HG02970 (cell line): ENCODE results near the gene IL31.
"Not testable (repeated sequence)": the region's sequence is repeated elsewhere in the genome, so short reads cannot be mapped to it uniquely, and the experiment has no call there.

Experiments
- ATAC-seq: cut with Tn5 transposase; IDR thresholded peaks from one replicate; pipeline ENCODE4 v1.9.1; 2021; ENCODE audit warnings: mild to moderate bottlenecking, moderate library complexity, moderate number of reproducible peaks; ENCODE audit not compliant: unreplicated experiment, low FRiP score

The IL31 gene

DNA sequence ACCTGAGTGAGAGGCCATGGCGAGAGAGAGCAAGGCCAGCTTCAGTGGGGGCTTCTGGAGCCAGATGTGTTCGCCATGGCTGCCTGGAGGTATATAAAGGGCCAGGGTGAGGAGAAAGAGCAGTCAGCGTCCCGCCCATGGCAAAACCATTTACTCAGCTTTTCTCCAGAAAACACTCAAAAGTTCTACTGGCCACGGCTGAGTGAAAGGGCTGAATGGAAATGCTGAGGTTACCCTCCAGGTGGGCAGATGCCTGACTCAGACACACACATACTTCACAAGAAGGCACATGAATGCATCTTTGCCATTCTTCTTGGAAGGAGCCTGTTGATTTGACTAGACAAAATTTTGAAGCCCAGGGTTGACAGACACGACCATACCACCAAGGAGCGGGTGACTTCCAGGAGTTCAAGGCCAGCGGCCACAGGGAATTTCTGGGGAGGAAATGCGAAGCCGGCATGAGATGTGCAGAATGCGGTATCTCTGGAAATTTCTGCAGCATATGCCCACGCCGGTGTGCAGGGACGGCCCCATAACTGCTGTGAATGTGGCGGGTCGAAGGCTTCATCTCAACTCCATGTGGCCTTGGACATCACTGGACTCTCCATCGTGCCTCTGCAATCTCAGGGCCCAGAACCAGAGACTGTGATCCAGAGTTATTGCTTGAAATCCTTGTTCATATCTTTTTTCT is at the start of gene IL31:
IL31 (minus strand) TSS at position 67 of the 691 bp plus-strand sequence; CDS start at position 18, 49 bp downstream.
- no peak for ATAC-seq

DNA sequence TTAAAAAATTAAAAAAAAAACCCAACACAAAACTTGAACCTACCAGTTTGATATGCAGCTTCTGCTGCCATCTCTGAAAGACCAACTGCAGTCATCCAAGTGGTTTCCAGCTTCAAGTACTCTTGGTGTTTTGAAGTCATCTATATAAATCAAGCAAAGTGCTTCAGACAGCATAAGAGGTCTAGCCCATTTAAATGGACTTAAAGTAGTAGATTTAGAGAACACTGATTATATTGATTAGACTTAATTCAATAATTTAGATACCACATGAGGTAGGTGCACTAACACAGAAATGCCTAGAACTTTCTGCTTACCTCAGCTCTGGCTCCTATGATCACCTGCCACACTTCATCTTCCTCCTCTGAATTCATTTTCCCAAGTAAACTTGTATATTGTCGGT is 42.4 kb upstream of the IL31 start:
- no peak for ATAC-seq

DNA sequence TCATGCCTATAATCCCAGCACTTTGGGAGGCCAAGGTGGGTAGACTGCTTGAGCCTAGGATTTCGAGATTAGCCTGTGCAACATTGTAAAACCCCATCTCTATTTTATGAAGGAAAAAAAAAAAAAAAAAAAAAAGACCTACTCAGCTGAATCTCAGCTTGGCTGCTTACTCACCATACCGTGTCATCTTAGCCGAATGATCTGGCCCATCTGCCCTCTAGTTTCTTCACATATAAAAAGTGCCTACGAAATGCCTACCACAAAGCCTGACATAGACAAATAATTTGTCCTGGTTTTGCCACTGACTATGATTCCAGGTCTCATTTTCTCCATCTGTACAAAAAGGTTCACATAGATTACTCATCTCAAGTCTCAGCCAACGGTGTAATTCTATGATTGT is 41.8 kb upstream of the IL31 start:
- ATAC-seq: no peak

DNA sequence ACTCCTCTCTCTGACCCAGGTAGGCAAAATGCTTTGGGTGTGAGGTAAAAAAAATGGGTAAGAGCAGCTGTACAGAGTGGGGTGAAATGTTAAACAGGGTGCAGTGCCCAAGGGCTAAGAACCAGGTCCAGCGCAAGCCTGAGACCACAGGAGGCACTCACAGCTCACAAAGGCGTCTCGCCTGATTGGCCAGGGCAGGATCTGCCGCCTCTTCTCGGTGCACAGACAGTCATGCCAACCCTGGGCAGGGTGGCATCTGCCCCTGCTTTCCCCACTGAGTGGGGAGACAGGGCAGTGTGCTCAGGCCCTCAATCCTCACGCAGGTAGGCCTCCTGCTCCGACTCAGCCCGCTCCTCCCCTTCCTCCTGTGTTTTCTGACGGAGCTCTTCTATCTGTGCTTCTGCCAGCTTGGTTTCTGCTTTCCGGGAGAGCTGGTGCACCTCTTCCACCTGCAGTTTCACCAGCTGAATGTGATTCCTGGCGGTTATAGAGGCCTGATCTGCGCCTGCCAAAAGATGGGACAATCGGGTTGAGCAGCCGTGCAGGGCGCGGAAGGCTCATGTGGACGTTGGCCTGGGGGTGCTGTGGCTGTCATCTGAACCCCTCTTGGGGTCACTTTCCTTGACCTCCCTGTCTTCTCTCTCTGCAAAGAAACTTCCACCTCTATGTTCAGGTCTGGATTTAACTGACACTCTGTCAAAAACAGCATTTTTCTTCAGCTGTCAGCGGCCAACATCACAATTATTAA is 34.2 kb upstream of the IL31 start:
- ATAC-seq: no peak

DNA sequence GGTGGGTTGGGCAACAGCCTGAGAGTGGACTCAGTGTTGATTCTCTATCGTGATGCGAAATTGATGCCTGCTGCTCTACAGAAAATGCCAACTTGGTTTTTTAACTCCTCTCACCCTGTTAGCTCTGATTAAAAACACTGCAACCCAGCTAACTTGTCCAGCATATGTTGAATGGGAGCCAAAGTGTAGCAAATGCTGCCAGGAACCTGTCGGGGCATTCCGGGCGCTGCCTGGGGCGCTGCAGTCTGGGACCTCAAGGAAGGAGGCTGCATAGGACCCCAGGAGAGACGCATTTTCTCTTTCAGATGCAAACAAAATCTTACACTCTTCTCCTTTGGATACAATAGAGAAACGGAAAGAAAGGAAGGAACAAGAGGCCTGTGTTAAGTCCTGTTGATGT is 33.4 kb upstream of the IL31 start:
- ATAC-seq: no peak

DNA sequence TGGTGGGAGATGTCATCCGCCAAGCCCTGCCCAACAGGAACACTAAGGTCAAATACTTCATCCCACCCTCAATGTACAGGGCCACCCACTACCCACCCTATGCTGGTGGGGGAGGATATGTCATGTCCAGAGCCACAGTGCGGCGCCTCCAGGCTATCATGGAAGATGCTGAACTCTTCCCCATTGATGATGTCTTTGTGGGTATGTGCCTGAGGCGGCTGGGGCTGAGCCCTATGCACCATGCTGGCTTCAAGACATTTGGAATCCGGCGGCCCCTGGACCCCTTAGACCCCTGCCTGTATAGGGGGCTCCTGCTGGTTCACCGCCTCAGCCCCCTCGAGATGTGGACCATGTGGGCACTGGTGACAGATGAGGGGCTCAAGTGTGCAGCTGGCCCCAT is 33.0 kb upstream of the IL31 start:
- ATAC-seq: no peak

DNA sequence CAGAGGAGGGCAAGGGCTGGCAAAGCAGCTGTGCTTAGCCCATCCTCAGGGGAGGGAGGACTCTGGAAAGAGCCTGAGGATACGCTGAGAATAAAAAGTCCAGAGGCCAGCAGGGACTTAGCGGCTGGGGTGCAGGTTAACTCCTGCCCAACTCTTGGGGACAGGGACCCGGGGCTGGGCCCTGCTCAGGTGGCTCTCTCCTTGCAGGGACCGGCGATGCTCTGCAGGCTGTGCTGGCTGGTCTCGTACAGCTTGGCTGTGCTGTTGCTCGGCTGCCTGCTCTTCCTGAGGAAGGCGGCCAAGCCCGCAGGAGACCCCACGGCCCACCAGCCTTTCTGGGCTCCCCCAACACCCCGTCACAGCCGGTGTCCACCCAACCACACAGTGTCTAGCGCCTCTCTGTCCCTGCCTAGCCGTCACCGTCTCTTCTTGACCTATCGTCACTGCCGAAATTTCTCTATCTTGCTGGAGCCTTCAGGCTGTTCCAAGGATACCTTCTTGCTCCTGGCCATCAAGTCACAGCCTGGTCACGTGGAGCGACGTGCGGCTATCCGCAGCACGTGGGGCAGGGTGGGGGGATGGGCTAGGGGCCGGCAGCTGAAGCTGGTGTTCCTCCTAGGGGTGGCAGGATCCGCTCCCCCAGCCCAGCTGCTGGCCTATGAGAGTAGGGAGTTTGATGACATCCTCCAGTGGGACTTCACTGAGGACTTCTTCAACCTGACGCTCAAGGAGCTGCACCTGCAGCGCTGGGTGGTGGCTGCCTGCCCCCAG is 32.3 kb upstream of the IL31 start:
- no peak for ATAC-seq

DNA sequence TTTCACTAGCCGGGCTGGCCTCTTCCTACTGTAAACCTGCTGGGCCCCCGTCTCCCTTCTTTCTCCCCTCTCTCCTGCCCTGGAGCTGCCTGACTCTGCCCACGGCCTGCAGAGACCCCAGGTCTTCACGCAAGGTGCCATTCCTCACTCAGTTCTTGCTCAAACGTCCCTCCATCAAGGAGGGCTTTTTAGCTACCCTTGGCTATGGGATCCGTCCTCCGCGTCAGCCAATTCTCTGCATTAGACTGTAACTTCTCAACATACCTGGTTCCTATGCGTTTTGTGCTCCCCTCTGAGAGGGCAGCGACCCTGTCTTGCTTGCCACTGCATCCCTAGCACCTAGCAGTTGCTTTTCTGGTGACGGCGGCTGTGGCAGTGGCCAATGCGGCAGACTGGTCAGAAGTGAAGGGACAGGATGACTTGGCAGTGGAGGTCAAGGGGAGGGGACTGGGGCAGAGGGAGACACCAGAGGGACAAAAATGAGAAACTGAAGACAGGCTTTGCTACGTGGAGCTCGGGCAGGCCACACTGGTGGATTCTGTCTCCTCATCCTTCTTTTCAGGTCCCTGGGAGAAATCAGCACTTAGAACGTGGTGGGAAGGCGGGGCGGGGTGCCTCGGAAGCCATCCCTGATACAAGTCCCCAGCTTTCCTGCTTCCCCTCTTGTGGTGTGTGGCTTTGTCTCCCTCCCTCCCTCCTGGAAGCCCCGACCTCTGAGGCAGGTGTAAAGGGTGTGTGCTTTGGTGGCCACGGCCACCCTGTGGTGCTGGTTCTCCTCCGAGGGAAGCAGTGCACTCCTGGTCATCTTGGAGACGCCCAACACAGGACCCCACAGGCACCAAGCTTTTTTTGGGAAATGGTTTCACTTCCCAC is 31.3 kb upstream of the IL31 start:
- no peak for ATAC-seq

DNA sequence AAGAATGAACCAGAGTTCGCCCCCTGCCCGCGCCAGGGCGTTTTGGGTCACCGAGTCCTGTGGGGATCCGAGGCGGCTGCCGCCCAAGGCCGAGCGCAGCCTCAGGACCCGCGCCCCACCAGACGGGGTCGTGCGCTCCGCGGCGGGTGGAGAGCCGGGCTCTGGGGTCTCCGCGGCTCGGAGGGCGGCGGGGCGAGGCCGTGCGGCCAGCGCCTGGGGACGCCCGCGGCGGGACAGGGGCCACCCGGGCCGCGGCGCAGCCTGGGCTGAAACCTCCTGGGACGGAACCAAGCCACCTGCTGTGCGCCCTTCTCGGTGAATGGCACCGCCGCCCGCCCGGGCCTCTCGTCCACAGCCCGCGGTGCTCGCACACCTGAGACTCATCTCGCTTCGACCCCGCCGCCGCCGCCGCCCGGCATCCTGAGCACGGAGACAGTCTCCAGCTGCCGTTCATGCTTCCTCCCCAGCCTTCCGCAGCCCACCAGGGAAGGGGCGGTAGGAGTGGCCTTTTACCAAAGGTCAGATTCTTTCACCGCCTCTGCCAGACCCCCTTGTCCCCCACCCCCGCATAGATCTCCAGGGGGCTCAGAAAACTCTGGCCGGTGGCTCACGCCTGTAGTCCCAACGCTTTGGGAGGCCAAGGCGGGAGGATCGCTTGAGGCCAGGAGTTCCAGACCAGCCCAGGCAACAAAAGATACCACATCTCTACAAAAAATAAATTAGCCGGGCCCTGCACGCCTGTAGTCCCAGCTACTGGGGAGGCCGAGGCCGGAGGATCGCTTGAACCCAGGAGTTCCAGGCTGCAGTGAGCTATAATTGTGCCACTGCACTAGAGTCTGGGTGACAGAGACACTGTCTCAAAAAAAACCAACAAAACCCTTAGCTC is 30.4 kb upstream of the IL31 start:
- ATAC-seq: no peak

DNA sequence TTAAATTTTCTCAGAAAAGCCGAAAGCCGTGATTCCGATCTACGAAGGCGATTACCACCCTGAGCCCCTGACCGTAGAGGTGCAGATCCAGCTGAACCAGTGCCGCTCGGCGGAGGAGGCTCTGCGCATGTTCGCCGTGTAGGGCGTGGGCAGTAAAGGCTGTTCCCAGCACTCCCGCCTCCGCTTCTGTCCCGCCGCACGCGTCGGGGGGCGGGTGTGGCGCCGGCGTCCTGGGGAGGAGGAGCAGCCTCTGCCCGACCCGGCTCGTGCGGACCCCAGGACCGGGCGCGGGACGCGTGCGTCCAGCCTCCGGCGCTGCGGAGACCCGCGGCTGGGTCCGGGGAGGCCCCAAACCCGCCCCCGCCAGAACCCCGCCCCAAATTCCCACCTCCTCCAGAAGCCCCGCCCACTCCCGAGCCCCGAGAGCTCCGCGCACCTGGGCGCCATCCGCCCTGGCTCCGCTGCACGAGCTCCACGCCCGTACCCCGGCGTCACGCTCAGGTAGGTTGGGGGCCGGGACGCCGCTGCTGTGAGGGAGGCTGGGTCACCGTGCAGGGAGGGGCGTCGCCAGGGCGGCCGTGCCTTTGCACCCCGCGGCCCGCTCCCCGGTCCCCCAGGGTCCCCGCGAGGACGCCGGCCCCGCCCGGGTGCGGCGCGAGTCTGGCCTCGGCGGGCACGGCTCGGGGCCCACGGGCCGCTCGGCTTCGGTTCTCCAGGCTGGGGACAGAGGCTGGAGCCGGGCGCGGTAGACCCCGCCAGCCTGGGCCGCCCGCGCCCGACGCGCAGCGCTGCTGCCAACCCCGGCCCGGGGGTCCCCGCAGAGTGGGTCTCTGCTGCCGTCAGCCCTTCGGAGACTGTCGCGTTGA is 29.5 kb upstream of the IL31 start, which contains the start of gene B3GNT4:
B3GNT4 (plus strand) TSS at position 409 of the 866 bp plus-strand sequence. CDS start 910 bp downstream, outside the sequence.
- ATAC-seq: no peak

DNA sequence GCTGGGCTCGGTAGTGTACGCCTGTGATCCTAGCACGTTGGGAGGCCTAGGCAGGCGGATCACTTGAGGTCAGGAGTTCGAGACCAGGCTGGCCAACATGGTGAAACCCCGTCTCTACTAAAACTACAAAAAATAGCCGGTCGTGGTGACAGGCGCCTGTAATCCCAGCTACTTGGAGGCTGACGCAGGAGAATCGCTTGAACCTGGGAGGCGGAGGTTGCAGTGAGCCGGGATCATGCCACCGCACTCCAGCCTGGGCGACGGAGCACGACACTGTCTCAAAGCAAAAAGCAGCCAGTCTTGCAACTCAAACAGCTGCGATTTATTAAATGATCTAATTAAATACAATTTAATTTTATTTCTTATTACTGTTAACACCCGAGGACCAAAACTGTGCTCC is 28.8 kb upstream of the IL31 start:
- ATAC-seq: not testable (repeated sequence)

DNA sequence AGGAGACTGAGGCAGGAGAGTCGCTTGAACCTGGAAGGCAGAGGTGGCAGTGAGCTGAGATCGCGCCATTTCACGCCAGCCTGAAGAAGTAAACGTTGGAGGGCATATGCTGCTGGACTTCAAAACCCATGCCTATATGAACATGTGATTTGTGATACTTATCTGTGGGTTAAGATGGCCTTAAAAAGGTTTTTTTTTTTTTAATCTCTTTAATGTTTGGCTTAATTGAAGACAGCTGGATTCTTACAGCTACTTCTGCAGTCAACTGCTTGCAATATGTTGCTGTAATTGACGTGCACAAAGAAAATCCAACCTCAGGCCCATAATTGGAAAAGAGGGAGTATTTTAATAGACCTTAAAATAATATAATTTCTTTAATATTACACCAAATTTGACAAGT is 28.0 kb upstream of the IL31 start:
- no peak for ATAC-seq

DNA sequence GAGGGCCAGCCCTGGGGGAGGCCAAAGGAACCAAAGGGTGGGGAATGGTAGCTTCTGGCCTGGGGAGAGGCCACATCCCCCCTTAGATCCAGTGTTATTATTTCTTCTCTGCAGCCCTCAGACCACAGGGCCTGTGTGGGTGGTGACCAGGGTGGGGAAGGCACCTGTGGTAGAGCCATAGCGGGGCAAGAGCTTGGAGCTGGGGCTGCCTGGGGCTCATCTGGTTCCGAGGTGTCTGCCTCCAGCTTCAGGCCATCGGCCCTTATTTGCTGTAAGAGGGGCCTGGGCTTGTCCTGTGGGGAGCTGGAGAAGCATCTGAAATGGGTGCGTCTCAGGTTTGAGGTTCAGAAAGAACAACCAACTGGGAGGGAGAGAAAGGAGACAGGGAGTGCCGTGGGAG is 27.4 kb upstream of the IL31 start:
- ATAC-seq: no peak

DNA sequence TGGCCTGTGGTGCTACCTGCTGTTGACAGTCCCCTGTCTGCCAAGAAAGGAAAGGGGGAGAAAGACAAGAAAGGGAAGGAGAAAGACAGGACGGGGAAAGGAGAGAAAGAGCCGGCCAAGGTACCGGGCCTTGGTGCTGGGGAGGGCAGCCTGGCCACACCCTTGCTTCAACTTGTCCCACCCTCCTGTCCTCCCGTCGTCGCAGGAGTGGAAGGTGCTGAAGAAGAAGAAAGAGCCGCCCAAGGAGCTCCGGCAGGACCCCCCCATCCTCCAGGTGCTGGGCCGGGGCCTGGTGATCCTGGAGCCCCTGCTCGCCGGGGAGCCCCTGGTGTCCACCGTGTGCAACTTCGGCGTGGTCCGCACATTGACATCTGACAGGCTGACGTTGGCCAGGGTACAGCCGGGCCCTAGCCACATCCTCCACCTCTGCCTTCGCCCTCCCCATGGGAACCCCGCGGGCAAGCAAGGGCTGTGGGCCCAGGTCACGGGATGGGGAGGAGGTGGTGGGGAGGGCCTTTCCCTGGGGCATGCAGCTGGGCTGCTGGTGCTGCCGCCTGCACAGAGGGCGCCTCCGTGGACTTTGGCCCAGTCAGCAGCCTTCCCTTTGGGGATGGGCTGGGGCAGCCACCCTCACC is 26.6 kb upstream of the IL31 start:
- no peak for ATAC-seq

DNA sequence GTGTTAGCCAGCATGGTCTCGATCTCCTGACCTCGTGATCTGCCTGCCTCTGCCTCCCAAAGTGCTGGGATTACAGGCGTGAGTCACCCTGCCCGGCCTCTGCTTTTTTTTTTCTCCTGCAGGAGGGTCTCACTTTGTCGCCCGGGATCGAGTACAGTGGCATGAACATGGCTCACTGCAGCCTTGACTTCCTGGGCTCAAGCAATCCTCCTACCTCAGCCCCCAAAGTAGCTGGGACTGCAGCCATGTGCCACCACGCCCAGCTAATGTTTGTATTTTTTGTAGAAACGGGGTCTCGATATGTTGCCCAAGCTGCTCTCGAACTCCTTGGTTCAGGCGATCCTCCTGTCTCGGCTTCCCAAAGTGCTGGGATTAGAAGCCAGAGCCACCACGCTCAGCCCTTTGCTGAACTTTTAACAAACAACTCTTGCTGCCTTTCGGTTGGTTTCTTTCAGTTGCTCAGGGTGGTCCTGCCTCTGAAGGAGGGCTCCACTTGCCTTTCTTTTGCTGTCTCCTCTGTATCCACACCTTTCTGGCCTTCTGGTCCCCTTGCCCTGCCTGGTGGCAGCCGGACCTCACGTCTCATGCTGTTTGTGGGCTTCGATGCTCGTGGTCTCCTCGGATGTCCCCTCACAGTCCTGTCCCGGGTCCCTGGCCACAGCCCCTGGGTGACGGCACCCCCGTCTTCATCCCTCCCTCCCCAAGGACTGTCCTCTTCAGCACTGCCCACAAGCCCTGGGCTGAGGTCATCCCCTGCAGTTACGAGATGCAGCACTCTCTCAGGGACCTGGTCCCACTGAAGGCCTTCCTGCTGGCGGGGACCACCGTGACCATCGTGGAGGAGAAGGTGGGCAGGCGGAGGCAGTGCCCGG is 25.7 kb upstream of the IL31 start:
- ATAC-seq: no peak

DNA sequence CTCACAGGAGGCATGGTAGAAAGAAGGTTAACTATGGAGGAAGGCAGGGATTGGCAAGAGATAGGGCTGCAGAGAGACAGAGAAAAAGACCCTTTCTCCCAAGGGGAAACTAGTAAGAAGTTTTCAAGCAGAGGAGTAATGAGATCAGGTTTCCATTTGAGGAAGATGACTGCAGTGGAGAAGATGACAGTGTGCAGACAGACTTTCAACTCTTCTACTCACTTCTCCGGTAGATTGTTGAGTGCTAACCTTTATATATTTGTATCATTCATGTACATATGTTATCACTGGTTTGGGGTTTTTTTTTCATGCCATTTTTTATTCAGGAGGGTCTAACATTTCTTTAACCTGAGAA is 23.6 kb upstream of the IL31 start:
- ATAC-seq: no peak

DNA sequence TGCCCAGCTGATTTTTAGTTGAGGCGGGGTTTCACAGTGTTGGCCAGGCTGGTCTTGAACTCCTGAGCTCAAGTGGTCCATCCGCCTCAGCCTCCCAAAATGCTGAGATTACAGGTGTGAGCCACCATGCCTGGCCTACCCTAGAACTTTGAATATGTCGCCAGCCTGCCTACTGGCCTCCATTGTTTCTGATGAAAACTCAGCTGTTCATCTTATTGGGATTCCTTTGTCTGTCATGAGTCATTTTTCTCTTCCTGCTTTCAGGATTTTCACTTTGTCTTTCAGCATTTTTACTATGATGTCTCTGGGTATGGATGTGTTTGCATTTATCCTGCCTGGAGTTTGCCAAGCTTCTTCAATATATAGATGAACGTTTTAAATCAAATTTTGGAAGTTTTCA is 21.4 kb upstream of the IL31 start:
- no peak for ATAC-seq
